HL-60 (cell line): ENCODE measurements around the gene LIFR.

Source experiments
- CTCF ChIP-seq: IDR thresholded peaks from one replicate; pipeline ENCODE4 v1.5.1; 2011; ENCODE audit warnings: low read length, control low read depth, inconsistent platforms; ENCODE audit not compliant: insufficient read depth
- GABPA ChIP-seq: IDR thresholded peaks from 2 replicates; pipeline ENCODE4 v1.6.1; 2012; ENCODE audit warnings: low read depth
- TF ChIP-seq, protein P1 (sequence below): IDR thresholded peaks from 2 replicates; pipeline ENCODE4 v1.6.1; 2012; ENCODE audit warnings: low read depth; ENCODE audit not compliant: insufficient replicate concordance

GRCh38 chr5:38426490-38426889 lies 130.0 kb downstream of the LIFR start:
- TF ChIP-seq CTCF (no peak), GABPA (no peak)
- TF ChIP-seq, protein P1, sequence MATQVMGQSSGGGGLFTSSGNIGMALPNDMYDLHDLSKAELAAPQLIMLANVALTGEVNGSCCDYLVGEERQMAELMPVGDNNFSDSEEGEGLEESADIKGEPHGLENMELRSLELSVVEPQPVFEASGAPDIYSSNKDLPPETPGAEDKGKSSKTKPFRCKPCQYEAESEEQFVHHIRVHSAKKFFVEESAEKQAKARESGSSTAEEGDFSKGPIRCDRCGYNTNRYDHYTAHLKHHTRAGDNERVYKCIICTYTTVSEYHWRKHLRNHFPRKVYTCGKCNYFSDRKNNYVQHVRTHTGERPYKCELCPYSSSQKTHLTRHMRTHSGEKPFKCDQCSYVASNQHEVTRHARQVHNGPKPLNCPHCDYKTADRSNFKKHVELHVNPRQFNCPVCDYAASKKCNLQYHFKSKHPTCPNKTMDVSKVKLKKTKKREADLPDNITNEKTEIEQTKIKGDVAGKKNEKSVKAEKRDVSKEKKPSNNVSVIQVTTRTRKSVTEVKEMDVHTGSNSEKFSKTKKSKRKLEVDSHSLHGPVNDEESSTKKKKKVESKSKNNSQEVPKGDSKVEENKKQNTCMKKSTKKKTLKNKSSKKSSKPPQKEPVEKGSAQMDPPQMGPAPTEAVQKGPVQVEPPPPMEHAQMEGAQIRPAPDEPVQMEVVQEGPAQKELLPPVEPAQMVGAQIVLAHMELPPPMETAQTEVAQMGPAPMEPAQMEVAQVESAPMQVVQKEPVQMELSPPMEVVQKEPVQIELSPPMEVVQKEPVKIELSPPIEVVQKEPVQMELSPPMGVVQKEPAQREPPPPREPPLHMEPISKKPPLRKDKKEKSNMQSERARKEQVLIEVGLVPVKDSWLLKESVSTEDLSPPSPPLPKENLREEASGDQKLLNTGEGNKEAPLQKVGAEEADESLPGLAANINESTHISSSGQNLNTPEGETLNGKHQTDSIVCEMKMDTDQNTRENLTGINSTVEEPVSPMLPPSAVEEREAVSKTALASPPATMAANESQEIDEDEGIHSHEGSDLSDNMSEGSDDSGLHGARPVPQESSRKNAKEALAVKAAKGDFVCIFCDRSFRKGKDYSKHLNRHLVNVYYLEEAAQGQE, result no peak
